GM23338 (cell line): ENCODE data around the gene LRRC3. TPM values are rescaled to one million over a fixed set of nuclear protein-coding genes. Genes with fewer than 3 reads are reported as not detected.

Source experiments
- ATAC-seq: fragments of 200-7000 bp; cut with Tn5 transposase; 3 replicates; pipeline ENCODE4 v1.9.1; 2020
- DNase-seq: peaks from one replicate; pipeline ENCODE4 v3.0.0-alpha.2; 2015; ENCODE audit warnings: low spot score
- H2AFZ ChIP-seq: fragments of 200-600 bp; sonication (generic); 2 replicates; pipeline ENCODE4 v1.8.0; 2016; ENCODE audit warnings: antibody characterized with exemption, mild to moderate bottlenecking, moderate library complexity
- H3F3A ChIP-seq: fragments of 200-600 bp; sonication (generic); replicated peaks from 2 replicates; pipeline ENCODE4 v1.8.0; 2017; ENCODE audit warnings: antibody characterized with exemption, mixed run types, low read depth
- H3K27ac ChIP-seq: fragments of 200-600 bp; sonication (generic); 2 replicates; pipeline ENCODE4 v1.6.1; 2016; ENCODE audit warnings: low read depth
- H3K27me3 ChIP-seq: fragments of 200-600 bp; sonication (generic); 2 replicates; pipeline ENCODE4 v1.8.0; 2016; ENCODE audit warnings: mild to moderate bottlenecking, mixed run types, moderate library complexity; ENCODE audit not compliant: insufficient read depth
- H3K36me3 ChIP-seq: fragments of 200-600 bp; sonication (generic); 2 replicates; pipeline ENCODE4 v1.8.0; 2016; ENCODE audit warnings: mild to moderate bottlenecking; ENCODE audit not compliant: insufficient read depth
- H3K4me1 ChIP-seq: fragments of 200-600 bp; sonication (generic); 2 replicates; pipeline ENCODE4 v1.8.0; 2016; ENCODE audit warnings: mild to moderate bottlenecking, moderate library complexity; ENCODE audit not compliant: insufficient read depth
- H3K4me2 ChIP-seq: fragments of 200-600 bp; sonication (generic); 2 replicates; pipeline ENCODE4 v1.7.1; 2017; ENCODE audit warnings: mixed run types
- H3K4me3 ChIP-seq: fragments of 200-600 bp; sonication (generic); 2 replicates; pipeline ENCODE4 v1.6.1; 2016; ENCODE audit warnings: mixed run types
- H3K79me2 ChIP-seq: fragments of 200-600 bp; sonication (generic); replicated peaks from 2 replicates; pipeline ENCODE4 v1.8.0; 2017; ENCODE audit warnings: mild to moderate bottlenecking; ENCODE audit not compliant: insufficient read depth
- H3K9me2 ChIP-seq: fragments of 200-600 bp; sonication (generic); 2 replicates; pipeline ENCODE4 v1.8.0; 2017; ENCODE audit not compliant: insufficient read depth
- H4K20me1 ChIP-seq: fragments of 200-600 bp; sonication (generic); replicated peaks from 2 replicates; pipeline ENCODE4 v1.8.0; 2017; ENCODE audit warnings: mild to moderate bottlenecking; ENCODE audit not compliant: insufficient read depth
- H3K27ac Mint-ChIP-seq: 2 replicates; pipeline ENCODE4 v1.8.0; 2020; ENCODE audit warnings: inconsistent platforms, mild to moderate bottlenecking, moderate library complexity, mixed read lengths
- H3K27me3 Mint-ChIP-seq: 3 replicates; pipeline ENCODE4 v1.8.0; 2022; ENCODE audit warnings: low read depth, mild to moderate bottlenecking, moderate library complexity, mixed read lengths, inconsistent platforms; ENCODE audit not compliant: insufficient read depth, poor library complexity
- H3K36me3 Mint-ChIP-seq: 3 replicates; pipeline ENCODE4 v1.8.0; 2021; ENCODE audit warnings: low read depth, mild to moderate bottlenecking, inconsistent platforms, moderate library complexity, mixed read lengths
- H3K4me1 Mint-ChIP-seq: 3 replicates; pipeline ENCODE4 v1.8.0; 2020; ENCODE audit warnings: mild to moderate bottlenecking, inconsistent platforms, mixed read lengths
- H3K4me3 Mint-ChIP-seq: 3 replicates; pipeline ENCODE4 v1.8.0; 2021; ENCODE audit warnings: moderate library complexity, mild to moderate bottlenecking, inconsistent platforms, mixed read lengths
- H3K9me3 Mint-ChIP-seq: 3 replicates; pipeline ENCODE4 v1.8.0; 2020; ENCODE audit warnings: moderate library complexity, mild to moderate bottlenecking, inconsistent platforms, mixed read lengths
- CREB1 ChIP-seq: fragments of 250-450 bp; sonication (Bioruptor Pico); IDR thresholded peaks from 2 replicates; pipeline ENCODE4 v1.5.0; 2020; ENCODE audit warnings: low read depth, mild to moderate bottlenecking, moderate library complexity
- ETS1 ChIP-seq: IDR thresholded peaks from 2 replicates; pipeline ENCODE4 v1.6.1; 2016; ENCODE audit warnings: antibody characterized with exemption
- EZH2phosphoT487 ChIP-seq: fragments of 200-600 bp; sonication (generic); IDR thresholded peaks from one replicate; pipeline ENCODE4 v1.8.1; 2018; ENCODE audit warnings: antibody characterized with exemption; ENCODE audit not compliant: unreplicated experiment
- JUNB ChIP-seq: IDR thresholded peaks from one replicate; pipeline ENCODE4 v1.6.1; 2016; ENCODE audit warnings: antibody characterized with exemption; ENCODE audit not compliant: unreplicated experiment
- POLR2AphosphoS5 ChIP-seq: IDR thresholded peaks from 2 replicates; pipeline ENCODE4 v1.6.1; 2016; ENCODE audit warnings: antibody characterized with exemption, low read depth
- ZNF114 ChIP-seq: fragments of 250-450 bp; sonication (Bioruptor Pico); IDR thresholded peaks from 2 replicates; pipeline ENCODE4 v1.5.0; 2020; ENCODE audit warnings: mild to moderate bottlenecking, moderate library complexity
- polyA plus RNA-seq: library from polyadenylated mRNA; unstranded; fragments of >200 nt; fragmentation: Nextera tagmentation; extraction: Ambion mirVana; gene quantifications from 2 replicates; pipeline ENCODE4 v1.2.1, GENCODE V29; 2016
- total RNA-seq: library from RNA; depleted of rRNA; stranded (reverse); fragments of >200 nt; shearing (Covaris generic); gene quantifications from 2 replicates; pipeline ENCODE4 v1.2.3, GENCODE V29; 2014
- TF ChIP-seq, protein P1 (sequence below): IDR thresholded peaks from one replicate; pipeline ENCODE4 v1.6.1; 2018; ENCODE audit warnings: antibody characterized with exemption; ENCODE audit not compliant: unreplicated experiment

Gene LRRC3
- total and polyA plus RNA-seq, 2 experiments from 2014 or later, result 0.95 to 6.8 TPM

DNA sequence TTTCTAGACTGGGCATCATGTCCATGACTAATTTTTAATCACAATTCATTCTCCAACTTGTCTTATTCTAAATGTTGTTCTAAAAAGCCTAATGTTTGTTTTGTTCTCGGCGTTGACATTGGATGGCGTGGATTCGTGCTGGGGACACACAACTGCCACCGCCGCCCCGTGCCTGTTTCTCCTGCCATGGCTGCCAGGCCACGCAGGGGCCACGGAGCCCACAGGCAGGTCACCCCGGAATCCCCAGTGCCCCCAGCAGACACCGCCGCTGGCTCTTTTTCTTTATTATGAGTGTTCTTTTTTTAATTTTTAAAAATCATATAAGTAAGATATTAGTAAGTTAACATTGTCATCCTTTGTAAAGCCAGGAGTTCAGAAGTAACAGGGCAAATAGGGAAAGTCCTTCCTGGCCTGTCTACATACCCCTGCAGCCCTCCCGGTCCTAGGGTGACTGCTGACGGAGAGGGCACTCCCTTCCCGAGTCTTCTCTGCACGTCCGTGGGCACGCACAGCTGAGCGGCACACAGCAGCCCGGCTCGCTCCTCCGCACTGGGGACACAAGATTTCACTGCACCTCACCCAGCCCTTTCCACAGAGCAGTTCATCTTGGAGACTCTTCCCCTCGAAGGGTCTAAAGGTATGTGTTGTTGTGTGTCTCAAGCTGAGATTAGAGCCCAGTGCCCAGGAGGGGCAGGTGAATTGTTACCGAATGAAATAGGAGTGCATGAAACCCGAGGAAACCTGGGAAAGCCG is 52.5 kb downstream of the LRRC3 start (continued):
- TF ChIP-seq, protein P1, sequence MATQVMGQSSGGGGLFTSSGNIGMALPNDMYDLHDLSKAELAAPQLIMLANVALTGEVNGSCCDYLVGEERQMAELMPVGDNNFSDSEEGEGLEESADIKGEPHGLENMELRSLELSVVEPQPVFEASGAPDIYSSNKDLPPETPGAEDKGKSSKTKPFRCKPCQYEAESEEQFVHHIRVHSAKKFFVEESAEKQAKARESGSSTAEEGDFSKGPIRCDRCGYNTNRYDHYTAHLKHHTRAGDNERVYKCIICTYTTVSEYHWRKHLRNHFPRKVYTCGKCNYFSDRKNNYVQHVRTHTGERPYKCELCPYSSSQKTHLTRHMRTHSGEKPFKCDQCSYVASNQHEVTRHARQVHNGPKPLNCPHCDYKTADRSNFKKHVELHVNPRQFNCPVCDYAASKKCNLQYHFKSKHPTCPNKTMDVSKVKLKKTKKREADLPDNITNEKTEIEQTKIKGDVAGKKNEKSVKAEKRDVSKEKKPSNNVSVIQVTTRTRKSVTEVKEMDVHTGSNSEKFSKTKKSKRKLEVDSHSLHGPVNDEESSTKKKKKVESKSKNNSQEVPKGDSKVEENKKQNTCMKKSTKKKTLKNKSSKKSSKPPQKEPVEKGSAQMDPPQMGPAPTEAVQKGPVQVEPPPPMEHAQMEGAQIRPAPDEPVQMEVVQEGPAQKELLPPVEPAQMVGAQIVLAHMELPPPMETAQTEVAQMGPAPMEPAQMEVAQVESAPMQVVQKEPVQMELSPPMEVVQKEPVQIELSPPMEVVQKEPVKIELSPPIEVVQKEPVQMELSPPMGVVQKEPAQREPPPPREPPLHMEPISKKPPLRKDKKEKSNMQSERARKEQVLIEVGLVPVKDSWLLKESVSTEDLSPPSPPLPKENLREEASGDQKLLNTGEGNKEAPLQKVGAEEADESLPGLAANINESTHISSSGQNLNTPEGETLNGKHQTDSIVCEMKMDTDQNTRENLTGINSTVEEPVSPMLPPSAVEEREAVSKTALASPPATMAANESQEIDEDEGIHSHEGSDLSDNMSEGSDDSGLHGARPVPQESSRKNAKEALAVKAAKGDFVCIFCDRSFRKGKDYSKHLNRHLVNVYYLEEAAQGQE, result no peak

- no peaks in the 10 kb centered on the region for H3K36me3 ChIP-seq
- H3K4me3 ChIP-seq, result no peak overlapping the region
- H3K9me2 ChIP-seq, result no peaks in the 10 kb centered on the region
- no peaks in the 10 kb centered on the region for H3K27me3 ChIP-seq
- no peaks in the 10 kb centered on the region for H3K4me1 ChIP-seq
- H2AFZ ChIP-seq, result no peak overlapping the region
- Mint-ChIP-seq H3K4me1 (no peaks in the 10 kb centered on the region; the same call in 2 of the 3 replicates), H3K27ac (no peak overlapping the region), H3K27me3 (peaks cover 12% of the 10 kb centered on the region), H3K36me3 (no peaks in the 10 kb centered on the region), H3K9me3 (no peaks in the 10 kb centered on the region; the same call in 2 of the 3 replicates), H3K4me3 (no peak overlapping the region)
- no peaks in the 10 kb centered on the region for H3K79me2 ChIP-seq
- no peaks in the 10 kb centered on the region for H3F3A ChIP-seq
- ATAC-seq (no peak), DNase-seq (no peak)
- no peak overlapping the region for H3K27ac ChIP-seq
- TF ChIP-seq JUNB (no peak), ETS1 (no peak), POLR2AphosphoS5 (no peak), ZNF114 (CRISPR knock-in tag) (no peak), EZH2phosphoT487 (no peak), CREB1 (CRISPR knock-in tag) (no peak)
- TF ChIP-seq, protein P1, result no peak
- H4K20me1 ChIP-seq, result no peaks in the 10 kb centered on the region
- no peak overlapping the region for H3K4me2 ChIP-seq
These were observed 53.1 kb downstream of the LRRC3 start for GRCh38 chr21:44508426-44508710.
